ENCODE measurements around the gene RPS8.
"Not testable (repeated sequence)": the region's sequence is repeated elsewhere in the genome, so short reads cannot be mapped to it uniquely, and the experiment has no call there.

The RPS8 gene

GRCh38 chr1:44783697-44784093 is 8.4 kb downstream of the RPS8 start:
- DNase-seq = no peak

- DNase-seq = peak; percentile 37
Observed at GRCh38 chr1:44784094-44785028, 9.0 kb downstream of the RPS8 start.

DNA sequence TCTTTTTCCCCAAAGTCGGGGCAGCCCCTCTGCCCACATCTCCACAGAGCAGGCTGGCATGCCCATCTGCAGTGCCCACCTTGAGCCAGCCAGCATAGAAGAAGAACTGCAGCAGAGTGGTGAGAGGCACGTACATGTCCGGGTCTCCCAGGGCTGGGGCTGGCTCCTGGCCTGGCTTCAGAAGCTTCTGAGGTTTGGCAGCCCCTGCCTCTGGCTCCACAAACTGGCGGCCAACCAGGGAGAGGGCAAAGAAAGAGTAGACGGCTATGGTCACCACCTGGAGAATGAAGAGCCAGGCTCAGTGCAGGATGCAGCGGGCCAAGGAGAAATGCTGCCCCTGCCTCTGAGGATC is 9.7 kb downstream of the RPS8 start:
- no peak for DNase-seq

GRCh38 chr1:44785501-44786137 is 10.3 kb downstream of the RPS8 start:
- DNase-seq = no peak

GRCh38 chr1:44786138-44786840 is 10.9 kb downstream of the RPS8 start:
- DNase-seq = no peak

DNA sequence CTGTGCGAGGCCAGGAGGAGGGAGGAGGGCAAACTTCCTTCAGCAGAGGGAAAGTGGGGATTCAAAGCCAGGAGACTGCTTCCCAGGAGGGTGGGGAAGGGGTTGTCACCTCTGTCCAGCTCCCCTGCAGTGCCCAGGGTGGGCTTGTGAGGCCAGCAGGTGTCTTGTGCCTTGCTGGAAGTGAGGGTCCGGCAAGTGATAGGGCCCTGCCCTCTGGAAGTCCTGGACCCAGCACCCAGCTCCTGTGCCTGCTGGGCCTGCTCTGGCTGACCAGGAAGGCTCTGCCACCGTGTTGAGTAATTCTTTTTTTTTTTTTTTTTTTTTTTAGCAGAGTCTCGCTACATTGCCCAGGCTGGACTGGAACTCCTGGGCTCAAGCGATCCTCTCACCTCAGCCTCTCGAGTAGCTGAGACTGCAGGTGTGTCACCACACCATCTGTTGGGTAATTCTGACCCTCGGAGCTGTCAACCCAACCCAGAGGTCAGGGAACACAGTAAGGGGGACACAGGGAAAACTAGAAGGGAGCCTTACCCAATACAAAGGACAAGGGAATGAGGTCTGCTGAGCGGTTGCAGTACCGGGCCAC is 11.6 kb downstream of the RPS8 start:
- no peak for DNase-seq

DNA sequence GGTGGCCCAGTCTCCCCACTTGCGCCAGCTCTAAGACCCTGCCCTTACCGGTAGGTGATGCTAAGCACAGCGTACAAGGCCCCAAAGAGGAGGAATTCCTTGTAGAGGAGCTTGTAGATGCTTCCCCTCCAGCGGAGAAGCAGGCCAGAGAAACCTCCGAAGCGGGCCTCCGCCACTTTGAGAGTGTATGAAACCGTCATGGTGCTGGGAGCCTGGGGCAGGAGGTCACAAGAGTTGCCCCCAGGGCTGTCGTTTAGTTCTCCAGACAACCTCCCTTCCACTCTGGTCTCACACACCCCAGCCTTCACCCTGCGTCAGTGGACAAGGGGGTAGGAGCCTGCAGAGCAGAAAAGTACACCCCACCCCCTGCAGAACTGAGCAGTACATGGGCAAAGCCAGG is 12.2 kb downstream of the RPS8 start:
- DNase-seq = no peak

- no peak for DNase-seq
Observed at GRCh38 chr1:44788120-44788860, 12.9 kb downstream of the RPS8 start, which contains the start of gene BEST4. TSS of gene BEST4 (minus strand) at chr1:44788170. CDS start at chr1:44787705, 465 bp downstream.

- peak; percentile 19 for DNase-seq
Observed at GRCh38 chr1:44790968-44791801, 15.8 kb downstream of the RPS8 start.

DNA sequence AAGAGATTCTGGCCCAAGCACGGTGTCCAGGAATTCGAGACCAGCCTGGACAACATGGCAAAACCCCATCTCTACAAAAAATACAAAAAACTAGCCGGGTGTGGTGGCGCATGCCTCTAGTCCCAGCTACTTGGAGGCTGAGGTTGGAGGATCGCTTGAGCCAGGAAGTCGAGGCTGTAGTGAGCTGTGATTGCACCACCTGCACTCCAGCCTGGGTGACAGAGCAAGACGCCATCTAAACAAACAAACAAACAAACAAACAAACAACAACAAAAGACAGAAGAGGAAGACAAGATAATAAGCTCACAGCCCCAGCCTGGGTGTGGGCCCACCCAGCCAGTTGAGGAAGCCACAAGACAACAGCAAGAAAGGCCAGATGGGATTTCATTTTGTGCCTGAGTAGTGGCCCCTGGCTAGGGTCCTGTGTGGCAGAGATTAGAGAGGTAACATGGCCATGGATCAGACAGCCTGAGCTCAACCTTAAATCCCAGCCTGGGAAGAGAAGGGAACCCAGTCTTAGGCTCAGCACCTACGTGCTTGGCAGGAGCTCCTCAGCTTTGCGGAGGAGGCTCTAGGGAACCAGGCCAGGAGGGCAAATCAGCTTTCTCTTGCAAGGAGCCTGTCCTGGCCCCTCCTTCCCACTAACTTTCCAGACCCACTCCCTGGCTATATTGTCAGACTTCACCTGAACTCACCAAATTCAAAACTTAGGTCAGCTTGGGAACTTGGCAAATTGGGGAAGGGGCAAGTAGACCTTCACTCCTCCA is 17.6 kb downstream of the RPS8 start:
- DNase-seq = no peak

- DNase-seq = not testable (repeated sequence)
Observed at GRCh38 chr1:44797886-44798285, 22.5 kb downstream of the RPS8 start.

- DNase-seq = peak; percentile 53
Observed at GRCh38 chr1:44798481-44799365, 23.4 kb downstream of the RPS8 start.

GRCh38 chr1:44799770-44800584 is 24.6 kb downstream of the RPS8 start, which contains the start of gene PLK3:
TSS of gene PLK3 (plus strand) at chr1:44800377. CDS start at chr1:44800464, 87 bp downstream.
- DNase-seq = peak; percentile 96

DNA sequence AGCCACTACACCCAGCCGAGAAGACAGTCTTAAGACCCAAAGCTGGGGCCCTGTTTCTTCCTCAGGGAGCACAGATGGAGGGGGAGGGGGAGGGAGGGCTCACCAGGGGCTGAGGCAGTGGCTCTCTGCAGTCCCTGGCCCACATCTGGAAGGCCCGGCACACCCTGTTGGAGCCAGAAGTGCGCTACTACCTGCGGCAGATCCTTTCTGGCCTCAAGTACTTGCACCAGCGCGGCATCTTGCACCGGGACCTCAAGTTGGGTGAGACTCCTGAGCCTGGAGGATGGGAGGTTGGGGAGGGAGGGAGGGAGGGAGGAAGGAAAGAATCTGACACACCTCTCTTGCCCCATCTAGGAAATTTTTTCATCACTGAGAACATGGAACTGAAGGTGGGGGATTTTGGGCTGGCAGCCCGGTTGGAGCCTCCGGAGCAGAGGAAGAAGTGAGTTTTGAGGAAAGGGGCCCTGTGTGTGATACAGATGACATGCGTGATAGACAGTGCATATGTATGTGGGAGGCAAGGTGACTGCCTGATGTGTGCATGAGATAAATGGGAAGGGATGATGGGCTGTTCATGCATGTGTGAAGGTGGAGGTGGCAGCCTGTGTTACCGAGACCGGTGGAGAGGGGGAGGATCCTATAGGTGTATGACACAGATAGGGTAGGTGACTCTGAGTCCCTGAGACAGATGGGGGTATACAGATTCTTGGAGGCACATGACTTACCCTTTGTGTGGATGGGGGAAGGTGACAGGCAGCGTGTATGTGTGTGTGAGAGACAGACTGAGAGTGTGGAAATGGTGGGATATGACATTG is 26.4 kb downstream of the RPS8 start:
- no peak for DNase-seq

GRCh38 chr1:44802306-44803061 is 27.1 kb downstream of the RPS8 start:
- DNase-seq = no peak

DNA sequence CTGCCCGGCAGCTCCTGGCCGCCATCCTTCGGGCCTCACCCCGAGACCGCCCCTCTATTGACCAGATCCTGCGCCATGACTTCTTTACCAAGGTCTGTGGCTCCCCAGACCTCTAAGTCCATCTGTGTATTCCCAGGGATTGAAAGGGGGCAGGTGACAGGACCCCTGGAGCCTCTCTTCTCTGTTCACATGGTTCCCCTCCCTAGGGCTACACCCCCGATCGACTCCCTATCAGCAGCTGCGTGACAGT is 27.6 kb downstream of the RPS8 start:
- no peak for DNase-seq

Data from NCI-H146 (cell line).